Heart right ventricle (tissue), 16 donors: ENCODE results near the gene GSE1. TPM values are rescaled to one million over a fixed set of nuclear protein-coding genes. Genes with fewer than 3 reads are reported as not detected.
"Not testable (repeated sequence)": the region's sequence is repeated elsewhere in the genome, so short reads cannot be mapped to it uniquely, and the experiment has no call there.

ENCODE experiments used
- ATAC-seq, 8 donors: fragments of 200-7000 bp; cut with Tn5 transposase; one replicate each; pipeline ENCODE4 v1.9.1; 2020; ENCODE audit warnings: mild to moderate bottlenecking in 8 of 8, moderate library complexity in 8 of 8, moderate number of reproducible peaks in 1 of 8
- DNase-seq, 2 donors: peaks; one replicate each; pipeline ENCODE4 v3.0.0-alpha.2; 2020
- H3K27ac ChIP-seq, 10 donors: fragments of 200-600 bp; sonication (generic) in 2 of 10; one replicate each; pipeline versions ENCODE4 v1.5.0 to v1.8.0; 2020 to 2022; ENCODE audit warnings: mild to moderate bottlenecking in 3 of 10
- H3K27me3 ChIP-seq, 7 donors: fragments of 200-600 bp; one replicate each; pipeline ENCODE4 v1.8.0; 2021 to 2022; ENCODE audit warnings: mild to moderate bottlenecking in 2 of 7
- H3K36me3 ChIP-seq, 9 donors: fragments of 200-600 bp; sonication (generic) in 1 of 9; one replicate each; pipeline versions ENCODE4 v1.5.0 to v1.8.0; 2020 to 2022; ENCODE audit warnings: mild to moderate bottlenecking in 2 of 9
- H3K4me1 ChIP-seq, 9 donors: fragments of 200-600 bp; sonication (generic) in 1 of 9; one replicate each; pipeline versions ENCODE4 v1.5.0 to v1.8.0; 2020 to 2022; ENCODE audit warnings: mild to moderate bottlenecking in 4 of 9
- H3K4me3 ChIP-seq, 10 donors: fragments of 200-600 bp; sonication (generic) in 2 of 10; one replicate each; pipeline versions ENCODE4 v1.5.0 to v1.8.0; 2020 to 2022; ENCODE audit warnings: mild to moderate bottlenecking in 7 of 10, moderate library complexity in 2 of 10
- H3K9me3 ChIP-seq, 11 donors: fragments of 200-600 bp in 10 of 11; sonication (generic) in 2 of 11; one replicate each; pipeline versions ENCODE4 v1.5.0 to v1.8.0; 2013 to 2022; ENCODE audit warnings: mild to moderate bottlenecking in 2 of 11, control low read depth in 1 of 11, moderate library complexity in 1 of 11
- WGBS, 2 donors: extraction: QIAGEN DNeasy Blood & Tissue Kit; methylation state at CpG; one replicate each; pipeline ENCODE4 v1.1.7; 2013; ENCODE audit warnings: inconsistent platforms in 1 of 2; 5-methylcytosine and 5-hydroxymethylcytosine counted together
- intact Hi-C, 10 donors: fragments of 100-400 bp; cut with DNase I; formaldehyde crosslinking; loops; one replicate each; pipeline versions ENCODE4 v1.11.1 to v1.14.2; 2022
- polyA plus RNA-seq, 2 donors: library from polyadenylated mRNA; stranded (reverse); fragments of 200-250 nt; gene quantifications; one replicate each; pipeline ENCODE4 v1.2.3, GENCODE V29; 2013
- total RNA-seq, 10 donors: library from RNA; stranded (reverse); fragmentation: NEBNext Ultra II Directional in 3 of 10; extraction: Animal tissue kit (Norgen Biotek cat#: 25700) in 3 of 10; gene quantifications; one replicate each; pipeline versions ENCODE4 v1.2.1 to v1.2.4, GENCODE V29; 2021 to 2023
- TF ChIP-seq, protein P1 (sequence below), 9 donors: fragments of 200-600 bp; sonication (generic) in 2 of 9; IDR thresholded peaks; one replicate each; pipeline versions ENCODE4 v1.5.0 to v1.8.0; 2021 to 2022; ENCODE audit warnings: antibody characterized with exemption in 9 of 9, mild to moderate bottlenecking in 5 of 9, moderate library complexity in 1 of 9
- donor health status: Arrhythmogenic right ventricular cardiomyopathy.
- donor health status: ischemic (EF 13 %, LVEDD 7.1; RV severe dilation, severe dysfunction).
- donor health status: healthy with polysubstance abuse.
- donor health status: DM: no; HTN: yes; CAD: no.
- donor health status: DM: no; HTN: no; CAD: no.
- donor health status: ischemic (EF 25% LVEDD 6.9; RV normal size, moderate dysfunction).
- donor health status: ischemic (EF 25% LVEDD 5.7; RV mildly dilated, moderate dysfunction).
- donor health status: healthy.
- donor health status: DM: yes; HTN: yes; CAD: no.
- donor health status: Ischemic cardiomyopathy.
- donor health status: ischemic (EF 35%, LVEDD 5.7; RV mildly dilated, moderate dysfunction).
- donor health status: nonischemic (EF 11% LVEDD 7.7; RV severe dilation, severe dysfunction).
- donor health status: DM: yes; HTN: yes; CAD: no.
- donor health status: PGD.
- donor health status: ischemic (EF 29% LVEDD 5.4; RV normal size, mild dysfunction).
- donor health status: nonischemic (EF 23%, LVEDD 6.1; RV moderate dilation, normal function).

The GSE1 gene
- total and polyA plus RNA-seq, 12 donors = 15.6 to 53.2 (median 32.6) TPM

DNA sequence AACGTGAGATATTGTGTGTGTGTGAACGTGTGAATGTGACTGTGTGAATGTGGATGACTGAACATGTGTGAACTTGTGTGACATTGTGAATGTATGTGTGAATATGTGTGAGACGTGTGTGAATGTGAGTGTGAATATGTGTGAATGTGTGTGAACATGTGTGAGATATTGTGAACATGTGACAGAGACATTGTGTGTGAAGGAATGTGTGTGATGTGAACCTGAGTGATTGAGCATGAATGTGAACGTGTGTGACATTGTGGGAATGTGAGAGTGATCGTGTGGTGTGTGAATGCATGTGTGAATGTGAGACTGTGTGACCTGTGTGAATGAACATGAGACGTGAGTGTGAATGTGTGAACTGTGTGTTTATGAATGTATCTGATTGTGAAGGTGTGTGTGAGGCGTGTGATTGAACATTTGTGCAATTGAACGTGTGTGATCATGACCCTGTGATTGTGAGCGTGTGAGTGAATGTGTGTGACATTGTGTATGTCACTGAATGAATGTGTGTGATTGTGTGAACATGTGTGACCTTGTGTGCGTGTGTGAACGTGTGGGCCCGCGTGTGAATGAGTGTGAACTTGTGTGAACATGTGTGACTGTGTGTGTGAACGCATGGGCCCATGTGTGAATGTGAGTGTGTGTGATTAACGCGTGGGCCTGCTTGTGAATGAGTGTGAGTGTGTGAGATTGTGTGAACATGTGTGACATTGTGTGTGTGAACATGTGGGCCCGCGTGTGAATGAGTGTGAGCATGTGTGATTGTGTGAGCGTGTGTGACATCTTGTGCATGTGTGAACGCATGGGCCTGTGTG lies 23.2 kb upstream of the GSE1 start:
- 97% methylated on average over 20 of the region's 20 CpGs for whole genome bisulfite sequencing, 2 donors
- Histone ChIP-seq H3K4me3 (no peak overlapping the region), H3K27ac (no peak overlapping the region), H3K9me3 (no peaks in the 10 kb centered on the region), H3K4me1 (peaks cover 3 to 36% (median 16%) of the 10 kb centered on the region in 9 donors), H3K36me3 (no peaks in the 10 kb centered on the region), H3K27me3 (no peaks in the 10 kb centered on the region)
- DNase-seq (no peak), ATAC-seq (no peak)
- TF ChIP-seq, protein P1, sequence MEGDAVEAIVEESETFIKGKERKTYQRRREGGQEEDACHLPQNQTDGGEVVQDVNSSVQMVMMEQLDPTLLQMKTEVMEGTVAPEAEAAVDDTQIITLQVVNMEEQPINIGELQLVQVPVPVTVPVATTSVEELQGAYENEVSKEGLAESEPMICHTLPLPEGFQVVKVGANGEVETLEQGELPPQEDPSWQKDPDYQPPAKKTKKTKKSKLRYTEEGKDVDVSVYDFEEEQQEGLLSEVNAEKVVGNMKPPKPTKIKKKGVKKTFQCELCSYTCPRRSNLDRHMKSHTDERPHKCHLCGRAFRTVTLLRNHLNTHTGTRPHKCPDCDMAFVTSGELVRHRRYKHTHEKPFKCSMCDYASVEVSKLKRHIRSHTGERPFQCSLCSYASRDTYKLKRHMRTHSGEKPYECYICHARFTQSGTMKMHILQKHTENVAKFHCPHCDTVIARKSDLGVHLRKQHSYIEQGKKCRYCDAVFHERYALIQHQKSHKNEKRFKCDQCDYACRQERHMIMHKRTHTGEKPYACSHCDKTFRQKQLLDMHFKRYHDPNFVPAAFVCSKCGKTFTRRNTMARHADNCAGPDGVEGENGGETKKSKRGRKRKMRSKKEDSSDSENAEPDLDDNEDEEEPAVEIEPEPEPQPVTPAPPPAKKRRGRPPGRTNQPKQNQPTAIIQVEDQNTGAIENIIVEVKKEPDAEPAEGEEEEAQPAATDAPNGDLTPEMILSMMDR (IDR thresholded peaks at IDR 0.05) = no peak
- intact Hi-C loops = no loop called here

DNA sequence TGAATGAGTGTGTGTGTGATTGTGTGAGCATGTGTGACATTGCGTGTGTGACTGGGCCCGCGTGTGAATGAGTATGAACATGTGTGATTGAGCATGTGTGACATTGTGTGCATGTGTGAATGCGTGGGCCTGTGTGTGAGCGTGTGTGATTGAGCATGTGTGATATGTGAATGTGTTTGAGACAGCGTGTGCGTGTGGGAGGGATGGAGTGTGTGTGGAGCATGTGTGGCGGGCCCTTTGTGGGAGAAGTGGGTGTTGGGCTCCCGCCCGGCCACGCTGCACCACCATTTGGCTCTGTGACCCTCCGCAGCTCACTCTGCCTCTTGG lies 22.7 kb upstream of the GSE1 start:
- intact Hi-C loops = no loop called here
- DNase-seq (no peak), ATAC-seq (no peak)
- no peaks in the 10 kb centered on the region for H3K9me3 ChIP-seq
- no peaks in the 10 kb centered on the region for H3K27me3 ChIP-seq
- peaks cover 3 to 36% (median 16%) of the 10 kb centered on the region in 9 donors for H3K4me1 ChIP-seq
- TF ChIP-seq, protein P1 (IDR thresholded peaks at IDR 0.05) = no peak
- H3K36me3 ChIP-seq = no peaks in the 10 kb centered on the region
- 95 to 99% methylated on average over 12 of the region's 12 CpGs for WGBS, 2 donors
- H3K27ac ChIP-seq = no peak overlapping the region
- no peak overlapping the region for H3K4me3 ChIP-seq

DNA sequence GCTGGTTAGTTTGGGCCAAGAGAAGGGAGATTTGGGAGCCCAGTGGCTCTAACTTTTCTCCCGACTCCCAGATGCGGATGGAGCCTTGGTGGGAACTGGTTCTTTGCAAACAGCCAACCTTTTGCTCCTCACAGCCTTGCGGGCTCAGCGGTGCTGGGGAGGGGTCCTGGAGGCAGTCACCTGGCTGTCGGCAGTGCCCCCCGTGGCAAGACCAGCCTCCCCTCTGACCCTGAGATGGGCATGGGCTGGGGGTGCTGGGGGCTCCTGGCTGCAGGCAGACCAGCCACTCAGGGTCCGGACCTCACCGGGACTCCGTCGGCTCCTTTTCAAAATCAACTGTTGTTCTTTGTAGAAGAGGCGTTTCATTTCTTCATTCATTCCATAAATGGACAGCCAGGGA lies 21.7 kb upstream of the GSE1 start:
- intact Hi-C loops = no loop called here
- 89 to 91% methylated on average over 11 of the region's 11 CpGs for WGBS, 2 donors
- TF ChIP-seq, protein P1 (IDR thresholded peaks at IDR 0.05) = no peak

DNA sequence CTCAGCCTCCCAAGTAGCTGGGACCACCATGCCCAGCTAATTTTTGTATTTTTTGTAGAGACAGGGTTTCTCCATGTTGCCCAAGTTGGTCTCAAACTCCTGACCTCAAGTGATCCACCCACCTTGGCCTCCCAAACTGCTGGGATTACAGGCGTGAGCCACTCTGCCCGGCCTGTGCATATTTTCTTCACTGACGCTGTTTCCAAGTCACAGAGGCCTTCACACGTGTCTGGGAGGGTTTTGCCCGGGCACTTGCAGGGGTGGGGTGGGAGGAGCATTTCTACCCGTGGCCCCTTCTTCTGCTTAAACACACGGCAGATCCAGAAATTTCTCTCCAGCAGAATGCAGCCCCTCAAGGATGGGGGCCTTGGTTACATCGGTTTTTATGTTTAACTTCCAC lies 20.8 kb upstream of the GSE1 start:
- H3K27ac ChIP-seq, H3K27me3 ChIP-seq, intact Hi-C loops, ATAC-seq, H3K36me3 ChIP-seq, DNase-seq, H3K4me3 ChIP-seq, H3K9me3 ChIP-seq: not testable (repeated sequence)
- H3K4me1 ChIP-seq = peaks cover 0 to 21% (median 8%) of the 10 kb centered on the region in 9 donors
- WGBS, 2 donors = 75% methylated on average over 8 of the region's 8 CpGs

More for the DNA sequence above, 21.7 kb upstream of the GSE1 start:
- Histone ChIP-seq H3K4me3 (no peak overlapping the region), H3K9me3 (no peaks in the 10 kb centered on the region), H3K36me3 (no peaks in the 10 kb centered on the region), H3K27me3 (no peaks in the 10 kb centered on the region), H3K27ac (no peak overlapping the region), H3K4me1 (peaks cover 3 to 26% (median 13%) of the 10 kb centered on the region in 9 donors)
- ATAC-seq (no peak), DNase-seq (no peak)
